GM19463 (cell line): Measurements from ENCODE around the gene SLC9A9.

Experiments used
- ATAC-seq: cut with Tn5 transposase; IDR thresholded peaks from one replicate; pipeline ENCODE4 v1.9.1; 2021; ENCODE audit warnings: mild to moderate bottlenecking, moderate library complexity; ENCODE audit not compliant: unreplicated experiment

Gene SLC9A9

GRCh38 chr3:143573610-143574303, 274.5 kb downstream of the SLC9A9 start:
- no peak for ATAC-seq

DNA sequence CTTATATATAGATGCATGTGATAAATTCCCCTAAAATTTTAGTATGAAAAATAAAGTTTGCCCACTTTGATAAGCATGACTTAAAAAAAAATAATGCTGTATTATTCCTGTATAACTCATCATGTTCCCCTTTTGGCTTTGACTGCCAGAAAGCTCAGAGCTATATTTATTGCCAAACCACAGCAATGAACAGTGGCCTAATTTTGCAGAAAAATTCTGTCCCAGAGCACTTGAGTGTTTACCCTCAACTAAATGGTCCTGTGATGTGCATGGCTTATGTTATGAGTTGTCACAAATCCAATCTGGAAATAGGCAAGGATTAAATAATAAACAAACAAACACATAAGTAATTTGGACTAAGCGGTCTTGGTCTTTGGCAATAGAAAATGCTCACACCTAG, 276.7 kb downstream of the SLC9A9 start:
- no peak for ATAC-seq

- no peak for ATAC-seq
Measured at GRCh38 chr3:143567823-143568222, 280.4 kb downstream of the SLC9A9 start.

DNA sequence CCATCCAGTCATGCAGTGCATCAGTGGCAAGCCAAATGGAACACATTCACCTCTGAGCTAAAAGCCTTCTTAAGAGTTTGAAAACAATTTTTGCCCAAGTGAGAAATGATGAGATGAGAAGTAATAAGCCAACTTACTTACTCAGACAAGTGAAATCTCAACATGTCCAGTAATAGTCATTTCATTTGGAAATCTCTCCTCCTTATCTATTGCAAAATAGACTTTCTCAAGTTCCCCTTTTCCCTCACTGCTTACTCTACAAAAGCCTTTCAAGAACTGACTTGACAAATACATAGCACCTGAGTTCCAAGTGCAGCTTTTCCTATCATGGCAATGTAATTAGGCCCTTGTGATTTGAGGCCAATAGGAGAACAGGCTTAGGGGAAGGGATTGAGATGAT, 282.3 kb downstream of the SLC9A9 start:
- no peak for ATAC-seq

- no peak for ATAC-seq
Measured at GRCh38 chr3:143563786-143564185, 284.5 kb downstream of the SLC9A9 start.

GRCh38 chr3:143562789-143563188, 285.5 kb downstream of the SLC9A9 start:
- no peak for ATAC-seq

DNA sequence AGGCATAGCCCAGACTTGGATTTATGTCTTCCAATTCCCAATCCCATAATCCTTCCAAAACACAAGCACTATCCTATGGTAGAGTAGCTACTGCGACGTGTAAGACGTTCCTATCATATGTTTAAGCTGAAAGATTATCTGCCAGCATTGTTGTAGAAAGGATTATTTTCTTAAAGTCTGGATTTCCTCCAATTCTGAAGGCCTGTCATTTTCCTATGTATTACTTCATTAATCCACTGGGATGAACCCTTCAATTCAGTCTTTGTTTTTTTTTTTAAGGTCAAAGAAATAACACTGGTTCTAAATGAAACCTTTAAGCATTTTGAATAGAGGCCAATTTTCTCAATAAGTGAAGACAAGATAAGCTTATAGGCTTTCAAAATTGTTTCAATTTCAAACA, 289.0 kb downstream of the SLC9A9 start:
- ATAC-seq, result no peak

- no peak for ATAC-seq
Measured at GRCh38 chr3:143552851-143553250, 295.4 kb downstream of the SLC9A9 start.

DNA sequence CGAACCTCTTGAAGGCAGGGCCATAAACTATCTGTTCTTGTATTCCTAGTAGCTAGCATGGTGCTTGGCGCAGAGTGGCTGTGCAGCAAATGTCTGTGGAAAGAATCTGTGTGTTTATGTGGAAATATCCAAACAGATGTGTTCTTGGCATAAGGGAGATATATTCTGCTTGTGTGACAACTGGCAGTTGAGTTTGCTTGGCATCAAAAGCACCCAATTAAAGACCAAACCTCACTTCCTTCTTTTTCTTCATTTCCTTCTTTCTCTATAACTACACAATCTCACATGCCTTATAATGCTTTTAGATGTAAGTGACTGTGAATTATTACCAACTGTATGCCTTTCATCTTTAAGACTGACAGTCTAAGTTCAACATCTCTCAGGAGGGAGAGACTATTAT, 296.5 kb downstream of the SLC9A9 start:
- ATAC-seq, result no peak

- no peak for ATAC-seq
Measured at GRCh38 chr3:143548861-143549497, 299.3 kb downstream of the SLC9A9 start.

- no peak for ATAC-seq
Measured at GRCh38 chr3:143548393-143548792, 299.9 kb downstream of the SLC9A9 start.

DNA sequence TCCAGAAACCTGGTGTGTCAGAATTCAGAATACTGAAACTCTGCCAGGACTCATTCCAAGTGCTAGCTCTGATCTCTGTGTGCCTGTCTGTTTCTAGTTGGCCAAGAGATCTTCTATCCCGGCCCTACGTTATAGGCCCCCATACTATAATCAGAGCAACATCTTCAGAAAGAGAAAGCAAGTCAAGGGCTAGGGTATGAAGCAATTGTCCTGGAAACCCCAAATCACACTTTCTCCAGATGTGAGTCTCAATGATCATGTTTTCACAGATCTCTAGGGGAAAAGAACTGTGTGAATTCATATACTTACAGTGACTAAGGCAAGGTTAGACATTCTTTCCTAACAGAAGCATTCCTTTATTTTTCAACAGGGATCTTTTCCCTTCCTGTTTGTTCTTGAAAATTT, 309.7 kb downstream of the SLC9A9 start:
- ATAC-seq, result no peak

DNA sequence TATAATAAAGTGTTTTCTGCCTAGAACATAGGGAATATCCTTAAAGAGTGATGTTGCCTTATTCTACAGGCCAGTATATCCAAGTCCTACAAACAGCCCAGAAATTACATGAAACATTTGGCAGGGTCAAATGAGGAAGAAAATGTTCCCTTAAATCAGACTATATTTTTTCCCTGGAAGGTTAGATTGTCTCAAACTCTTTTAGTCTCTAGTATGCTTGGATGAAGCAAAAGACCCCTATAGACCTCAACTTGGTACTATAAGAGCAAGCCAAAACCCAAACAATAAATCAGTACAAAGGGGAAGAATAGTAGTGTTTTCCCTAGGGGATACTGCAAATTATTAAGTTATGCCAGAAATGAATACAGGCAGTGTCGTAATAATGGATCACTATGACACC, 310.2 kb downstream of the SLC9A9 start:
- no peak for ATAC-seq

DNA sequence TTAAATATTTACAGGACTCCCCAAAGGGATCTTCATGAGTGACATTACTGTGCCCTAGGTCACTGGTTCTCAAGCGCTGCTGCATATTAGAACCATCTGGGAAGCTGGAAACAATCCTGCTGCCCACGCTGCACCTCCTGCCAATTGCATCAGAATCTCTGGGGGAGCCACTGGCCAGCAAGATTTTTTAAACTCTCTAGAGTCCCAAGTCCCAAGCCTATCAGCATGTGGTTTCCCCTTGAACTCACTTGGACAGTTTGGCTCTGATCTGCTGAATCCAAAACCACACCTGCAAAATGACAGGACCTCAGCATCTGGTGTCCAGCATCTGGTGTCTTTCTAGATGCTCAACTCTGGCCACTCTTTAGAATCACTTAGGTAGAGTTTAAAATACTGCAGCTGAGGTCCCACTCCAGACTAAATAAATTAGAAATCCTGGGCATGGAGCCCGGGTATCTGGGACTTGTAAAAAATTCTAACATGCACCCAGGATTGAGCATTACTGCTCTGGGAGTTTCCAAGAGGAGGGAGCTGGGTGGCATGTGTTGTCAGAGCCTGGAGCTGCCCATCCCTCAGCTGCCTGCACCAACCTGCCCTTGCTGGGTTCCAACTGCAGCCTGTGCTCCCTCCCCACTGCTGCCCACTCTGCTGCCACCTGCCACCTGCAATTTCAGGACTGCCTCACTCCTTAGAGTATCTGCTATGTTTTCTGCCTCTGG, 311.3 kb downstream of the SLC9A9 start:
- ATAC-seq, result no peak

DNA sequence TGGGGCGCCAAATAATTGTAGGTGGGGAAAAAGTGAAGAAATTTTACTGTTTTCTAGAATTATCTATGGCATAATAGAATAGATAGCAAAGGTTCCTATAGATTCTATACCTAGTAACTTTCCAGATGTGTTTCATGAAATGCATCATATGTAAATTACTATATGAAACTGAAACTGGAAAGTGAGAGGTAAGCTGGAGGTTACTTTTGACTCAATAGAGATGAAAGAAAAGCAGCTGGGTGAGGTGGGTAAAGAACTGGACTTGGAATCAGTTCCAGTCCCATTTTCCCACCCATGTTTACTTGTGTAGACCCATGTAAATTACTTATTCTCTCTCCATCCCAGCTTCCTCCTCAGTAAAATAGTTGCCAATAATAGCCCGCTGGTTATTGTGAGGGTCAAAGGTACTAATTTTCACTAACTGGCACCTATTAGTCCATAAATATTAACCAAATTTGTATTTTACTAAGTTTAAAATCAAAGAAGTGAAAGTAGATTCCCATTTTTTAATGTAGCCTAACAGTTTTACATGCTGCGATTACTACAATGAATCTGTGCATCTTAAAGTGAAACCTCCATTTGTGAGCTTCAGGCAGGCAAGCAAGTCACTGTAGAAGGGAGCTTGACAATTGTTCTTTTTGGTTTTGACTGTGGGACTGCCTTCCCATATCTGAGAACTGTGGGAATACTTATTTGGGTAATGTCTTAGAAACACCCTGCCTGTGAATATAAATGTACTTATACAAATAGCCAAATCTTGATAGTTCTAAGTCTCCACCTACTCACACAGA, 312.1 kb downstream of the SLC9A9 start:
- peak; percentile 91 for ATAC-seq

- ATAC-seq, result no peak
Measured at GRCh38 chr3:143533391-143533790, 314.9 kb downstream of the SLC9A9 start.

- no peak for ATAC-seq
Measured at GRCh38 chr3:143532091-143532490, 316.2 kb downstream of the SLC9A9 start.

GRCh38 chr3:143531101-143531500, 317.2 kb downstream of the SLC9A9 start:
- ATAC-seq, result no peak

DNA sequence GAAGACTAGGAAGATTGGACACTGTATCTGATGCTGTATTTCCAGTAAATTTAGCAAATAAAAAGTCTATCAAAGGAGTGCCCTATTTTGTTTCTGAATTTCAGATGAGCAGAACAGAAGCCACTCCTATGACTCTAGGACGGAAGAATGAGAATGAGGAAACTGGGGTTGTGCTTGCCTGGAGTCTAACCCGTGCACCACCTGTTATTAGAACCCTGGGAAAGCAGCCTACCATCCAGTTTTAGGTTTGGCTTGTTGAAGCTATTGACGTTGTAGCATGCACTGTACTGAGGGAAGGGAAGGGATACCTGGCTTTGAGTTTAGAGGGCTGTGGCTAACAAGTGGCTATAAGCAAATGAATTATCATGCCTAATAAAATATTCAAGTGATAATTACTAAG, 318.5 kb downstream of the SLC9A9 start:
- no peak for ATAC-seq

GRCh38 chr3:143529018-143529478, 319.2 kb downstream of the SLC9A9 start:
- peak; percentile 91 for ATAC-seq

- ATAC-seq, result no peak
Measured at GRCh38 chr3:143526011-143526545, 322.2 kb downstream of the SLC9A9 start.
